ENCODE measurements around the gene FHOD1. TPM values are rescaled to one million over a fixed set of nuclear protein-coding genes. Genes with fewer than 3 reads are reported as not detected.

Gene FHOD1
- total and polyA plus RNA-seq, 2 donors (not counting 1 experiment from before 2014, with no cell fraction given): 7.1 to 32.7 TPM

- Histone ChIP-seq H2AFZ (ENCODE audit: low read length) (peak overlapping the region; percentile 60), H3K4me3 (replicated peaks in 1 of 4; ENCODE audit: control extremely low read depth in 1 of 4, insufficient read depth in 1 of 4, low read depth in 3 of 4, low read length in 4 of 4) (peak overlapping the region; percentile 35 to 66 (median 52)), H3K79me2 (ENCODE audit: control insufficient read depth, insufficient read depth, low read length) (peaks cover 20% of the 10 kb centered on the region), H3K27me3 (ENCODE audit: control insufficient read depth, insufficient read depth, low read length) (no peaks in the 10 kb centered on the region), H3K9ac (ENCODE audit: insufficient read depth, low read length) (peak overlapping the region; percentile 62), H3K36me3 (ENCODE audit: control insufficient read depth, insufficient read depth, low read length) (peaks cover 3% of the 10 kb centered on the region), H3K4me2 (ENCODE audit: extremely low read depth, insufficient read depth, low read length) (peak overlapping the region; percentile 91), H4K20me1 (ENCODE audit: control insufficient read depth, extremely low read depth, insufficient read depth, low read length) (no peaks in the 10 kb centered on the region), H3K27ac (ENCODE audit: insufficient read depth, low read length) (peak overlapping the region; percentile 44), H3K4me1 (ENCODE audit: control insufficient read depth, extremely low read depth, insufficient read depth, low read length) (peaks cover 40% of the 10 kb centered on the region), H3K9me3 (ENCODE audit: control insufficient read depth, insufficient read depth, low read depth, low read length) (no peaks in the 10 kb centered on the region)
- DNase-seq (ENCODE audit: low read depth in 2 of 2): no peak
- TF ChIP-seq CTCF (conservative IDR thresholded peaks at IDR 0.05 in 1 of 2, IDR thresholded peaks at IDR 0.05 in 1 of 2; ENCODE audit: low read depth in 1 of 2, low read length in 2 of 2): no peak
- TF ChIP-seq EZH2 (IDR thresholded peaks at IDR 0.05; ENCODE audit: low read length, missing control alignments): no peak
Observed at GRCh38 chr16:67248073-67248400, 756 bp upstream of the FHOD1 start.

- H3K4me1 ChIP-seq (ENCODE audit: control insufficient read depth, extremely low read depth, insufficient read depth, low read length): peaks cover 48% of the 10 kb centered on the region
- no peaks in the 10 kb centered on the region for H3K9me3 ChIP-seq (ENCODE audit: control insufficient read depth, insufficient read depth, low read depth, low read length)
- no peaks in the 10 kb centered on the region for H3K27me3 ChIP-seq (ENCODE audit: control insufficient read depth, insufficient read depth, low read length)
- DNase-seq (ENCODE audit: low read depth in 2 of 2): no peak
- peaks cover 3% of the 10 kb centered on the region for H3K36me3 ChIP-seq (ENCODE audit: control insufficient read depth, insufficient read depth, low read length)
- peak overlapping the region; percentile 79 to 90 (median 87) for H3K4me3 ChIP-seq (replicated peaks in 1 of 4; ENCODE audit: control extremely low read depth in 1 of 4, insufficient read depth in 1 of 4, low read depth in 3 of 4, low read length in 4 of 4)
- H3K27ac ChIP-seq (ENCODE audit: insufficient read depth, low read length): peak overlapping the region; percentile 85
- no peak for TF ChIP-seq EZH2 (IDR thresholded peaks at IDR 0.05; ENCODE audit: low read length, missing control alignments)
- TF ChIP-seq CTCF (conservative IDR thresholded peaks at IDR 0.05 in 1 of 2, IDR thresholded peaks at IDR 0.05 in 1 of 2; ENCODE audit: low read depth in 1 of 2, low read length in 2 of 2): no peak
- no peak overlapping the region for H2AFZ ChIP-seq (ENCODE audit: low read length)
- peaks cover 28% of the 10 kb centered on the region for H3K79me2 ChIP-seq (ENCODE audit: control insufficient read depth, insufficient read depth, low read length)
- peak overlapping the region; percentile 89 for H3K4me2 ChIP-seq (ENCODE audit: extremely low read depth, insufficient read depth, low read length)
- no peaks in the 10 kb centered on the region for H4K20me1 ChIP-seq (ENCODE audit: control insufficient read depth, extremely low read depth, insufficient read depth, low read length)
- H3K9ac ChIP-seq (ENCODE audit: insufficient read depth, low read length): peak overlapping the region; percentile 76
Observed at GRCh38 chr16:67246756-67247191, 507 bp downstream of the FHOD1 start.

- Histone ChIP-seq H3K36me3 (ENCODE audit: control insufficient read depth, insufficient read depth, low read length) (peaks cover 3% of the 10 kb centered on the region), H3K4me1 (ENCODE audit: control insufficient read depth, extremely low read depth, insufficient read depth, low read length) (peaks cover 53% of the 10 kb centered on the region), H4K20me1 (ENCODE audit: control insufficient read depth, extremely low read depth, insufficient read depth, low read length) (no peaks in the 10 kb centered on the region), H3K4me3 (replicated peaks in 1 of 4; ENCODE audit: control extremely low read depth in 1 of 4, insufficient read depth in 1 of 4, low read depth in 3 of 4, low read length in 4 of 4) (peak overlapping the region; percentile 79 to 90 (median 87)), H2AFZ (ENCODE audit: low read length) (peak overlapping the region; percentile 39), H3K79me2 (ENCODE audit: control insufficient read depth, insufficient read depth, low read length) (peaks cover 28% of the 10 kb centered on the region), H3K27ac (ENCODE audit: insufficient read depth, low read length) (peak overlapping the region; percentile 85), H3K4me2 (ENCODE audit: extremely low read depth, insufficient read depth, low read length) (peak overlapping the region; percentile 89), H3K9me3 (ENCODE audit: control insufficient read depth, insufficient read depth, low read depth, low read length) (no peaks in the 10 kb centered on the region), H3K9ac (ENCODE audit: insufficient read depth, low read length) (peak overlapping the region; percentile 76), H3K27me3 (ENCODE audit: control insufficient read depth, insufficient read depth, low read length) (no peaks in the 10 kb centered on the region)
- peak; percentile 88 to 90 for DNase-seq (ENCODE audit: low read depth in 2 of 2)
- TF ChIP-seq CTCF (conservative IDR thresholded peaks at IDR 0.05 in 1 of 2, IDR thresholded peaks at IDR 0.05 in 1 of 2; ENCODE audit: low read depth in 1 of 2, low read length in 2 of 2) (peak; percentile 27 to 38), EZH2 (IDR thresholded peaks at IDR 0.05; ENCODE audit: low read length, missing control alignments) (no peak)
Observed at GRCh38 chr16:67246081-67246755, 1.1 kb downstream of the FHOD1 start.
